Subcutaneous adipose tissue (tissue), 4 donors: Measurements from ENCODE around the gene EPOP. TPM values are rescaled to one million over a fixed set of nuclear protein-coding genes. Genes with fewer than 3 reads are reported as not detected.

Experiments
- total RNA-seq, 4 donors: library from RNA; depleted of rRNA; stranded (reverse); fragments of >200 nt; gene quantifications; one replicate each; pipeline ENCODE4 v1.1.0, GENCODE V29; 2016
- TF ChIP-seq, protein P1 (sequence below): fragments of 450-650 bp; IDR thresholded peaks from one replicate; pipeline ENCODE4 v1.5.1; 2016; ENCODE audit warnings: low read depth, mild to moderate bottlenecking, control low read depth, antibody characterized with exemption, moderate library complexity

EPOP gene
- 1 to 10 TPM in 2 of 4 donors, under 1 TPM in 2; 0.34 to 2.8 (median 0.80) TPM for total RNA-seq

DNA sequence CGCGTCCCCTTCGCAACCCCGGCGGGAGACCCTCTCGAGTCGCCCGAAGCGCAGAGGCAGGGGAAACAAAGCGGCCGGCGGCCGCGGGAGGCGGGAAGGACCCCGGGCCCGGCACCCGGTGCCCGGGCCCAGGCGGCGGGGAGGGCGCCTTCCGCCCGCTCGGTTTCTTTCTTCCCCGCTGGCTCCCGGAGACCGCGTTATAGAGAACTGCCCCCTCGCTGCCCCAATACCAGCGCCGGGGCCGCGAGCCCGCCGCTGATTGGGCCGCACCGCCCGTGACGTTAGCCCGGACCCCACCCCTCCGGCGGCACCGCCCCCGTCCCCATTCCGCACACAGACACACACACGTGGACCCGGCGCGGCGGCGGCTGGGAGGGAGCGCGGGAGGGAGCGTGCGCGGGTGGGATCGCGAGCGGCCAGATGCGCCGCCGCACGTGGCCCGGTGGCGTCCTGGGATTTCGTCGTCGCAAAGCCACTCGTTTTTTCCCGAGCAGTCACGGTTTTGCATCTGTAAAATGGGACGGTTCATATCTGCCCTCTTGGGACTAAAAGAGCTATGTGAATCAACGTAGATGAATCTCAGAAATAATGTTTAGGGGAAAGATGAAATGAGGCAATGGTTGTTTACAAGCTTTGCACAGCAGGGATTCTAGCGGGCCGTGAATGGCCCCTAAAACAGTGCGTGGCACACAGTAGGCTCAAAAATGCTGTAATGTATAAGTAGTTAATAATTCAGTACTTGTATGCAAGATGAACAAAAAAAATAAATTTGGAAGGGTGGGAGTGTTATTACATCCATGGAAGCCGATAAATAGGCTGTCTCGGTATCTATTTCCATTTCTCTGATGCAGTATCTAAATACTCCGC lies at the start of gene EPOP:
TSS of gene EPOP (minus strand) at position 209 of the 867 bp plus-strand sequence. CDS start 462 bp downstream, outside the sequence.
- TF ChIP-seq, protein P1, sequence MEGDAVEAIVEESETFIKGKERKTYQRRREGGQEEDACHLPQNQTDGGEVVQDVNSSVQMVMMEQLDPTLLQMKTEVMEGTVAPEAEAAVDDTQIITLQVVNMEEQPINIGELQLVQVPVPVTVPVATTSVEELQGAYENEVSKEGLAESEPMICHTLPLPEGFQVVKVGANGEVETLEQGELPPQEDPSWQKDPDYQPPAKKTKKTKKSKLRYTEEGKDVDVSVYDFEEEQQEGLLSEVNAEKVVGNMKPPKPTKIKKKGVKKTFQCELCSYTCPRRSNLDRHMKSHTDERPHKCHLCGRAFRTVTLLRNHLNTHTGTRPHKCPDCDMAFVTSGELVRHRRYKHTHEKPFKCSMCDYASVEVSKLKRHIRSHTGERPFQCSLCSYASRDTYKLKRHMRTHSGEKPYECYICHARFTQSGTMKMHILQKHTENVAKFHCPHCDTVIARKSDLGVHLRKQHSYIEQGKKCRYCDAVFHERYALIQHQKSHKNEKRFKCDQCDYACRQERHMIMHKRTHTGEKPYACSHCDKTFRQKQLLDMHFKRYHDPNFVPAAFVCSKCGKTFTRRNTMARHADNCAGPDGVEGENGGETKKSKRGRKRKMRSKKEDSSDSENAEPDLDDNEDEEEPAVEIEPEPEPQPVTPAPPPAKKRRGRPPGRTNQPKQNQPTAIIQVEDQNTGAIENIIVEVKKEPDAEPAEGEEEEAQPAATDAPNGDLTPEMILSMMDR: no peak

DNA sequence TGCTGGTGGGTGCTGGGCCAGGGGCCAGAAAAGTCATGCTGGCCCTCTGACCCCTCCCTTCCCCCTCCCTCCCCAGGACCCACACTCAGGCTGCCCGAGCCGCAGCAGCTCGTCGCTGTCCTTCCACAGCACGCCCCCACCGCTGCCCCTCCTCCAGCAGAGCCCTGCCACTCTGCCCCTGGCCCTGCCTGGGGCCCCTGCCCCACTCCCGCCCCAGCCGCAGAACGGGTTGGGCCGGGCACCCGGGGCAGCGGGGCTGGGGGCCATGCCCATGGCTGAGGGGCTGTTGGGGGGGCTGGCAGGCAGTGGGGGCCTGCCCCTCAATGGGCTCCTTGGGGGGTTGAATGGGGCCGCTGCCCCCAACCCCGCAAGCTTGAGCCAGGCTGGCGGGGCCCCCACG lies 47.0 kb upstream of the EPOP start:
- TF ChIP-seq, protein P1: no peak

DNA sequence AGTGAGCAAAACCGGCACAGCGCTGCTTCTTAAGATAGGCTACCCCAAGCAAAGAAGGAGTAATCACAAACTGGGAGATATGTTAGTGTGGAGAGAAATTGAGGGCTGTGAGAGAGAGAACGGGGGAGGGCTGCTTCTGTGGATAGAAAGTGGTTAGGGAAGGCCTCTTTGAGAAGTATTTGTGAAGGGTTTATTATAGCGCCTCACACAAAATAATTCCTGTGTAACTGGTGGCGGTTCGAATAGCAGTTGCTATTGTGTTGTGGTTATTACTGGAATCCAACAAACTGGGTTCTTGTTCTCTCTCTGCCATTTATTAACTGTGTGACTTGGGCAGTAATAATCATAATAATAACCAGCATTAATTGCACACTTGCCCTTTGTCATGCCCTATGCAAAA lies 46.2 kb upstream of the EPOP start:
- TF ChIP-seq, protein P1: no peak

DNA sequence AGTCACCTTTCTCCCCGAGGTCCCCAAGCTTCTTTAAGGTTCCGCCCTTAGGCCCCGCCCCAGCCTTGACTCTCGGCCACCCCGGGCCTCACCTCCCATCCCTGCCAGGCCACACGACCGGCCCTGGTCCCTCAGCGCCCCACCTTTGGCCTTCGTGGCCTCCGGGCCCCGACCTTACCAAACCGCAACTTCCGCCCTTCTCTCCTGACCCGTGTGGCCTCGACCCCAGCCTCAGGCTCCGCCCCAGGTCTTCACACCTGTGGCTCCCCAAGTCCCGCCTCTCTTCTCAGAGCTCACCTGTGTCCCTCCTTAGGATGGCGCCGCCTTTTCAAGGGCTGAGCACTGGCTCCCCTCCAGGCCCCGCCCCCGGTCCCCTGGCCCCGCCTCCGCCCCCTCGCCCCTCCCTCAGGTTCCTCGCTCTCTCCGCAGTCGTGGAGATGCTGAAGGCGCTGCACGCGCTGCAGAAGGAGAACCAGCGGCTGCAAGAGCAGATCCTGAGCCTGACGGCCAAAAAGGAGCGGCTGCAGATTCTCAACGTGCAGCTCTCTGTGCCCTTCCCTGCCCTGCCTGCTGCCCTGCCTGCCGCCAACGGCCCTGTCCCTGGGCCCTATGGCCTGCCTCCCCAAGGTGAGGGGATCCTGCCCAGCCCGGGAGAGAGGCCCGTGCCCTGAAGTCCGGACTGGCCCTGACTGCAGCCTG lies 45.3 kb upstream of the EPOP start:
- TF ChIP-seq, protein P1: no peak

DNA sequence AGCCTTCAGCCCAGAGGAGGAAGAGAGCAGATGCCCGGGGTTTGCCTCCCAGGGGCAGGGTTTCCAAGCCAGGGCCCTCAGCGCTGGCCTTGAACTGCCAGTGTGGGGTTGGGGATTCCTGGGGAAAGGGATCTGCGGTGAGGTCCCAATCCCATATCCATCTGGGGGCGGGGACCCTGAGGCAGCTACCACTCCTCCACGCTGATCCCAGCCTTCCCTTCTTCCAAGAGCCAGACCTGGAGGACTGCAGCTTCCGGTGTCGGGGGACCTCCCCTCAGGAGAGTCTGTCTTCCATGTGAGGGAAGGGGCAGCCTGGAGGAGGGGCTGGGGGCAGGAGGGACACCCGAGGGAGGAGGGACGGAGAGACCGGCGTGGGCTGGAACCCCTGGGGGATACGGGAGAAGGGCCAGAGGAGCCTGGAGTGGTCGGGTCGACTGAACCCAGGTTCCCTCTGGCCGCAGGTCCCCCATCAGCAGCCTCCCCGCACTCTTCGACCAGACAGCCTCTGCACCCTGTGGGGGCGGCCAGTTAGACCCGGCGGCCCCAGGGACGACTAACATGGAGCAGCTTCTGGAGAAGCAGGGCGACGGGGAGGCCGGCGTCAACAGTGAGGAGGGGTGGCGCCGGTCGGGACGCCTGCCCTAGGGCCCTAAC lies 44.7 kb upstream of the EPOP start:
- TF ChIP-seq, protein P1: no peak

DNA sequence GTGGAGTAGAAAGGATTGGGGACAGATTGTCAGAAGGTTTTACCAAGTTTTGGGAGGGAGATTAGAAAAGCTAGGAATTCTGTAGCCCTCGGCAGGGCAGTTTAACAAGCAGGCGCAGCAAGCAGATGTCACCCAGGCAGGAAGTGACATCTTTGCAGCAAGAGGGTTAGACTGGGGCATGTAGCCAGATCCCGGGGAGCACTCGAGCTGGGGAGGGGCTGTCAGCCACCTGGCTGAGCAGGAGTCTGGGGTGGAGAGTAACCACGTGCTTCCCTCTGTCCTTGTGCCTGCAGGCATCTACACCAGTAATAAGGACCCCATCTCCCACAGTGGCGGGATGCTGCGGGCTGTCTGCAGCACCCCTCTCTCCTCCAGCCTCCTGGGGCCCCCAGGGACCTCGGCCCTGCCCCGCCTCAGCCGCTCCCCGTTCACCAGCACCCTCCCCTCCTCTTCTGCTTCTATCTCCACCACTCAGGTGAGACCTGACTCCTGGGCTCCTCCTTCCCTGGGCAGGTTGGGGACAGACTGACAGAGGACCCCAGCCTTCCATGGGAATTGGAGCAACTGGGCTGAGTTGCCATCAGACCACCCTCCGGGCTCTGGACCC lies 42.5 kb upstream of the EPOP start:
- TF ChIP-seq, protein P1: no peak
